H9 (cell line): ENCODE data around the gene ZNF423. TPM values are rescaled to one million over a fixed set of nuclear protein-coding genes. Genes with fewer than 3 reads are reported as not detected.

Experiments
- DNase-seq: peaks from one replicate; pipeline ENCODE4 v3.0.0-alpha.2; 2017
- H2AFZ ChIP-seq: one replicate; pipeline ENCODE4 v1.6.1; 2013; ENCODE audit warnings: mild to moderate bottlenecking, low read length, control low read depth, moderate library complexity
- H2AK5ac ChIP-seq: 2 replicates; pipeline ENCODE4 v1.6.1; 2013; ENCODE audit warnings: low read length, control low read depth, mixed read lengths; ENCODE audit not compliant: insufficient read length
- H2BK120ac ChIP-seq: one replicate; pipeline ENCODE4 v1.6.1; 2013; ENCODE audit warnings: low read depth, mild to moderate bottlenecking, low read length, control low read depth, inconsistent platforms; ENCODE audit not compliant: poor library complexity, severe bottlenecking
- H2BK12ac ChIP-seq: 2 replicates; pipeline ENCODE4 v1.6.1; 2013; ENCODE audit warnings: low read length, control low read depth, mixed read lengths, low read depth; ENCODE audit not compliant: insufficient read length
- H2BK15ac ChIP-seq: 2 replicates; pipeline ENCODE4 v1.6.1; 2013; ENCODE audit warnings: low read depth, low read length, control low read depth
- H2BK20ac ChIP-seq: one replicate; pipeline ENCODE4 v1.6.1; 2013; ENCODE audit warnings: low read depth, mild to moderate bottlenecking, low read length, control low read depth, inconsistent platforms; ENCODE audit not compliant: poor library complexity, severe bottlenecking
- H2BK5ac ChIP-seq: 2 replicates; pipeline ENCODE4 v1.6.1; 2013; ENCODE audit warnings: low read length, control low read depth, mixed read lengths; ENCODE audit not compliant: insufficient read length
- H3K14ac ChIP-seq: 2 replicates; pipeline ENCODE4 v1.6.1; 2013; ENCODE audit warnings: low read length, control low read depth; ENCODE audit not compliant: insufficient read depth
- H3K18ac ChIP-seq: 2 replicates; pipeline ENCODE4 v1.6.1; 2013; ENCODE audit warnings: low read depth, mild to moderate bottlenecking, mixed read lengths, low read length, control low read depth; ENCODE audit not compliant: insufficient read length
- H3K23ac ChIP-seq: 2 replicates; pipeline ENCODE4 v1.6.1; 2013; ENCODE audit warnings: low read length, control low read depth, mixed read lengths, low read depth; ENCODE audit not compliant: insufficient read length
- H3K23me2 ChIP-seq: 2 replicates; pipeline ENCODE4 v1.6.1; 2013; ENCODE audit warnings: low read depth, mild to moderate bottlenecking, mixed read lengths, low read length, control low read depth; ENCODE audit not compliant: insufficient read length, poor library complexity, severe bottlenecking
- H3K27ac ChIP-seq: 2 replicates; pipeline ENCODE4 v1.5.1; 2013; ENCODE audit warnings: low read length, control low read depth, mixed read lengths, low read depth; ENCODE audit not compliant: insufficient read length
- H3K27me3 ChIP-seq: 2 replicates; pipeline ENCODE4 v1.6.1; 2013; ENCODE audit warnings: low read length, control low read depth, inconsistent platforms; ENCODE audit not compliant: insufficient read depth
- H3K4ac ChIP-seq: 2 replicates; pipeline ENCODE4 v1.6.1; 2013; ENCODE audit warnings: low read depth, mild to moderate bottlenecking, control low read depth, inconsistent platforms, low read length, moderate library complexity
- H3K4me1 ChIP-seq: 2 replicates; pipeline ENCODE4 v1.6.1; 2013; ENCODE audit warnings: low read length, control low read depth, inconsistent platforms; ENCODE audit not compliant: insufficient read depth
- H3K4me2 ChIP-seq: 2 replicates; pipeline ENCODE4 v1.6.1; 2013; ENCODE audit warnings: low read length, control low read depth, mixed read lengths; ENCODE audit not compliant: insufficient read length, insufficient read depth
- H3K56ac ChIP-seq: 2 replicates; pipeline ENCODE4 v1.6.1; 2013; ENCODE audit warnings: low read depth, mild to moderate bottlenecking, mixed read lengths, low read length, control low read depth; ENCODE audit not compliant: insufficient read length
- H3K79me1 ChIP-seq: 2 replicates; pipeline ENCODE4 v1.6.1; 2013; ENCODE audit warnings: low read depth, mild to moderate bottlenecking, moderate library complexity, low read length, control low read depth, inconsistent platforms; ENCODE audit not compliant: insufficient read depth, poor library complexity, severe bottlenecking
- H3K79me2 ChIP-seq: 2 replicates; pipeline ENCODE4 v1.6.1; 2013; ENCODE audit warnings: low read length, control low read depth, inconsistent platforms; ENCODE audit not compliant: insufficient read depth
- H3K9ac ChIP-seq: 2 replicates; pipeline ENCODE4 v1.6.1; 2013; ENCODE audit warnings: low read length, control low read depth, mixed read lengths; ENCODE audit not compliant: insufficient read length; ENCODE audit errors: extremely low read depth
- H3K9me3 ChIP-seq: one replicate; pipeline ENCODE4 v1.6.1; 2013; ENCODE audit warnings: low read depth, low read length, inconsistent platforms; ENCODE audit not compliant: control insufficient read depth
- H3T11ph ChIP-seq: one replicate; pipeline ENCODE4 v1.6.1; 2013; ENCODE audit warnings: mild to moderate bottlenecking, low read length, control low read depth, inconsistent platforms
- H4K20me1 ChIP-seq: one replicate; pipeline ENCODE4 v1.6.1; 2013; ENCODE audit not compliant: control insufficient read depth, insufficient read length, insufficient read depth
- H4K5ac ChIP-seq: 2 replicates; pipeline ENCODE4 v1.6.1; 2013; ENCODE audit warnings: low read depth, mild to moderate bottlenecking, mixed read lengths, low read length, control low read depth; ENCODE audit not compliant: insufficient read length
- H4K8ac ChIP-seq: replicated peaks from 2 replicates; pipeline ENCODE4 v1.6.1; 2013; ENCODE audit warnings: low read length, control low read depth, mixed read lengths, low read depth; ENCODE audit not compliant: insufficient read length
- H4K91ac ChIP-seq: 2 replicates; pipeline ENCODE4 v1.6.1; 2013; ENCODE audit warnings: low read depth, mild to moderate bottlenecking, moderate library complexity, mixed read lengths, low read length, control low read depth; ENCODE audit not compliant: insufficient read length
- H3K27ac Mint-ChIP-seq, 3 experiments: 2 replicates in 2 of 3; 3 replicates in 1 of 3; pipeline ENCODE4 v1.8.0; 2020 to 2021; ENCODE audit warnings: mixed read lengths in 3 of 3, mild to moderate bottlenecking in 1 of 3, moderate library complexity in 1 of 3
- H3K27me3 Mint-ChIP-seq: 2 replicates; pipeline ENCODE4 v1.8.0; 2021; ENCODE audit warnings: low read depth, mild to moderate bottlenecking, moderate library complexity, mixed read lengths
- H3K36me3 Mint-ChIP-seq, 3 experiments: 2 replicates in 2 of 3; 3 replicates in 1 of 3; pipeline ENCODE4 v1.8.0; 2020 to 2021; ENCODE audit warnings: low read depth in 3 of 3, mixed read lengths in 3 of 3; ENCODE audit not compliant: insufficient read depth in 1 of 3
- H3K4me1 Mint-ChIP-seq, 2 experiments: 2 replicates each; pipeline ENCODE4 v1.8.0; 2020; ENCODE audit warnings: mixed read lengths in 2 of 2
- H3K4me3 Mint-ChIP-seq, 2 experiments: 2 replicates in 1 of 2; 3 replicates in 1 of 2; pipeline ENCODE4 v1.8.0; 2020 to 2021; ENCODE audit warnings: mild to moderate bottlenecking in 2 of 2, mixed read lengths in 2 of 2, moderate library complexity in 1 of 2
- H3K9me3 Mint-ChIP-seq, 2 experiments: 2 replicates in 1 of 2; 3 replicates in 1 of 2; pipeline ENCODE4 v1.8.0; 2020; ENCODE audit warnings: mild to moderate bottlenecking in 2 of 2, mixed read lengths in 2 of 2, moderate library complexity in 1 of 2
- CTCF ChIP-seq: fragments of 200-600 bp; sonication (generic); conservative IDR thresholded peaks from 3 replicates; pipeline ENCODE4 v1.8.0; 2021; ENCODE audit warnings: antibody characterized with exemption, mild to moderate bottlenecking
- WGBS: extraction: QIAGEN DNeasy Blood & Tissue Kit; methylation state at CpG from one replicate; pipeline ENCODE4 v1.1.7; 2013; ENCODE audit warnings: missing lambda C conversion rate, low lambda C conversion rate, mixed read lengths; ENCODE audit not compliant: insufficient read length; ENCODE audit errors: extremely low coverage; 5-methylcytosine and 5-hydroxymethylcytosine counted together
- total RNA-seq: library from RNA; stranded (reverse); gene quantifications from 2 replicates; pipeline ENCODE4 v1.2.1, GENCODE V29; 2021

The ZNF423 gene
- total RNA-seq, 1 experiment from 2014 or later: 51.5 TPM

DNA sequence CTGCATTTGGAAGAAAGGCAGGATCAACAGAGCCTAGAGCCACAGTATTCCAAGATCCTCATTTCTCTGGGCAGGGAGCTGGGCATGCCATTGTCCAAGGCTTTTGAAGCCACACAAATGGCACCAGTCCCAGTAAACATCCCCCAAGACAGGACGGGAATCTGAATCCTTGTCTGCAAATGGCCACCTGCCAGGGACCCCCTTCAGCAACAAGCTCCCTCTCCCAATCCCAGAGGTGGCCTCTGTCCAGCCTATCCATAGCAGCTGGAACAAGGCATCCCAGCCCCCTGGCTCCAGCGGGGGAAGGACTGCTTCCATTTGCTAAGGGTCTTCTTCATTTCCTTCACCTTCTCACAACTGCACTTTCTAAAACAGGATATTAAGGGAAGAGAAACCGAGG is 277.9 kb downstream of the ZNF423 start:
- Histone ChIP-seq H4K8ac (no peak overlapping the region), H2BK120ac (no peak overlapping the region), H3K56ac (no peak overlapping the region), H3K14ac (no peak overlapping the region), H3K27ac (no peak overlapping the region), H2BK15ac (no peak overlapping the region), H3K79me1 (no peaks in the 10 kb centered on the region), H3K9ac (no peak overlapping the region), H3K4me2 (no peak overlapping the region), H3K9me3 (no peaks in the 10 kb centered on the region), H3K79me2 (no peaks in the 10 kb centered on the region), H2AK5ac (no peak overlapping the region), H3K4me1 (peaks cover 3% of the 10 kb centered on the region; the same call in 1 of the 2 replicates), H4K5ac (no peak overlapping the region), H2BK12ac (no peak overlapping the region), H4K91ac (no peak overlapping the region), H3K23ac (no peak overlapping the region), H3K27me3 (no peaks in the 10 kb centered on the region), H3K23me2 (no peaks in the 10 kb centered on the region), H2AFZ (no peak overlapping the region), H3T11ph (no peak overlapping the region), H3K4ac (no peak overlapping the region), H4K20me1 (no peaks in the 10 kb centered on the region), H2BK20ac (no peak overlapping the region), H3K18ac (no peak overlapping the region), H2BK5ac (no peak overlapping the region)
- no CpG with 5 or more reads among the region's 3 CpGs for WGBS
- peak overlapping the region in 1 of 3 experiments; percentile 10; a peak in 2 of 7 replicates for H3K27ac Mint-ChIP-seq
- no peak for TF ChIP-seq CTCF
- H3K4me1 Mint-ChIP-seq: peaks cover 33 to 46% of the 10 kb centered on the region in 2 experiments
- H3K36me3 Mint-ChIP-seq: peaks cover 2 to 6% (median 2%) of the 10 kb centered on the region in 3 experiments
- H3K9me3 Mint-ChIP-seq: peaks cover 0 to 3% of the 10 kb centered on the region in 2 experiments; a peak in 2 of 5 replicates
- no peaks in the 10 kb centered on the region for H3K27me3 Mint-ChIP-seq
- no peak overlapping the region for H3K4me3 Mint-ChIP-seq
- DNase-seq: no peak
